Renal pelvis (tissue), 4 donors: ENCODE measurements around the gene FKBP15. TPM values are rescaled to one million over a fixed set of nuclear protein-coding genes. Genes with fewer than 3 reads are reported as not detected.
"Not testable (repeated sequence)": the region's sequence is repeated elsewhere in the genome, so short reads cannot be mapped to it uniquely, and the experiment has no call there.

Experiments
- DNase-seq: peaks from one replicate; pipeline ENCODE4 v3.0.0-alpha.2; 2013
- polyA plus RNA-seq, 3 donors: library from polyadenylated mRNA; unstranded; fragments of 120-200 nt; gene quantifications; one replicate each; pipeline ENCODE4 v1.2.1, GENCODE V29; 2013; ENCODE audit not compliant: insufficient read length in 3 of 3

The FKBP15 gene
- polyA plus RNA-seq, 3 donors = 31.4 to 33.1 (median 32.8) TPM

DNA sequence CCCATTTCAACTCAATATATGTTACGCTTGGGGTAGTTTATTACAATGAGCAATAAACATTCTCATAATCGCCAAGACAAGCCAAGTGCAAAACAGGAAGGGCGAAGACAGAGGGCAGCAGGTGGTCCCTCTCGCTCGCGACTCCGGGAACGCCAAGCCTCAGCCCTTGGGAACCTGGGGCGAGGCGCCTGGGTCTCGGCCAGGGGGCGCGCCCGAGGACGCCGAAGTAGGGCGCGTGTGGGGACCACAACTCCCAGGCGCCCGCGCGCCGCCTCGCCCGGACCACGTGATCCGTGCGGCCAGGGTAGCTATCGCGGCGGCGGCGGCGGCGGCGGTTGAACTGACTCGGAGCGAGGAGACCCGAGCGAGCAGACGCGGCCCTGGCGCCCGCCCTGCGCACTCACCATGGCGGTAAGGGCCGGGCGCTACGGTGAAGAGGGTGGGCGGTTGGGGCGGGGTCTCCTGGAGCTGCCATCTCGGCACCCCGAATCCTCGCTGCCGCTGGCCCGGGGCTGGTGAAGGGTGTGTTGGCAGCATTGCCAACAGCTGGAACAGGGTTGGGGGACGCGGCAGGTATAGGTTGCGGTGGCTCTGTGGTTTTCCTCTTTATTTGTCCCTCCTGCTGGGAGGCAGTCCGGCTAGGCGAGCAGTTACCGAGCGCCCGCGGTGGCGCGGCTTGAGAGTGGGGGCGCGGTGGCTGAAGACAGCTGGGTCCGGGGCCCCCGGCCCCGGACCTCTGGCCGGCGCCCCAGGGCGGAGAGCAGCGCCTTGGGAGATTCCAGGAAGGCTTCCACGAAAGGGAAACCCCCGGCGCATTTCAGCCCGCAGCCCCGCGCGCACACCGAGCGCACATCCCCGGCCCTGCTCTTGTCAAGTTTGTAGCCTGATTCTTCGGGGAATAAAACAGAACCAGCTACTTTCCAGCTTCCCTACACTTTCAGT, 70.1 kb downstream of the FKBP15 start, which contains the start of gene SLC31A2:
Gene SLC31A2 (plus strand): TSS at position 338 of the 942 bp plus-strand sequence. CDS start 68 bp downstream, at position 406.
- DNase-seq = peak; percentile 84

GRCh38 chr9:113149561-113149960, 71.5 kb downstream of the FKBP15 start:
- not testable (repeated sequence) for DNase-seq

GRCh38 chr9:113148781-113149510, 72.1 kb downstream of the FKBP15 start:
- no peak for DNase-seq

GRCh38 chr9:113148372-113148705, 72.7 kb downstream of the FKBP15 start:
- DNase-seq = no peak

DNA sequence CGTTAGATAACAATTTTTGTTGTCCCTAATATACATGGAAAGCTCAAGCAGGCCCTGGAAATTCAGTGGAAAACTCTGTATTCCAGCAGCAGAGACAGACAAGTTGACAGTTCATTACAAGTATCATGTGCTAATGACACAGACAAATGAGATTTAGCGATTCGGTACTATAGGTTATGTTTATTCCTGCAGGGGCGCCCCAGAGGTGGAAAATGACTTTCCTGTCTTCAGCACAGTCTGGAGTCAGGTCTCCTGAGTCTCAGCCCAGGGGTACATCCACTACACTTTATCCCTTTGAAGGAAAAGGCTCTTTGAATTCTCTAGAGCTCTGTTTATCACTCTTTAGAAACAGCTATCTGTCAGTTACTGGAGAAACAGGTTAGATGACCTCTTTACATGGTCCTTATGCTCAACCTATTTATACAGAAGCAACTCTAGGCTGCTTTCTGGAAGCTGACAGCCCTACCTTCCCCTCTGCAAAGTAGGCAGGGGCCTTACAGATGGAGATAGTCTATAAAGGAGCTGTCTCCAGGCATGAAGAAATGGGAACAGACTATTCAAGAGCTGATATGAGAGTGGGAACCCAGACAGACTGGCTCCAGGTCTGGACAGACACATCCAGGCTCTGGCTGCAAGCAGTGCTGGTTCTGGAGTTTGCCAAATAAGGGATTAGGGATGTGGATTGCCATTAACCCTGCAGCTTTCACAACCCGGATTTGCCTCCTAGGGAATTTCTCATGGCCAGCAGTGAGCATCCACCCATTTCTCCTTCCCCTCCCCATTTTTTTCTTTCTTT, 77.4 kb downstream of the FKBP15 start:
- no peak for DNase-seq

GRCh38 chr9:113140896-113141295, 80.2 kb downstream of the FKBP15 start:
- DNase-seq = not testable (repeated sequence)

- no peak for DNase-seq
Measured at GRCh38 chr9:113139953-113140352, 81.1 kb downstream of the FKBP15 start.

DNA sequence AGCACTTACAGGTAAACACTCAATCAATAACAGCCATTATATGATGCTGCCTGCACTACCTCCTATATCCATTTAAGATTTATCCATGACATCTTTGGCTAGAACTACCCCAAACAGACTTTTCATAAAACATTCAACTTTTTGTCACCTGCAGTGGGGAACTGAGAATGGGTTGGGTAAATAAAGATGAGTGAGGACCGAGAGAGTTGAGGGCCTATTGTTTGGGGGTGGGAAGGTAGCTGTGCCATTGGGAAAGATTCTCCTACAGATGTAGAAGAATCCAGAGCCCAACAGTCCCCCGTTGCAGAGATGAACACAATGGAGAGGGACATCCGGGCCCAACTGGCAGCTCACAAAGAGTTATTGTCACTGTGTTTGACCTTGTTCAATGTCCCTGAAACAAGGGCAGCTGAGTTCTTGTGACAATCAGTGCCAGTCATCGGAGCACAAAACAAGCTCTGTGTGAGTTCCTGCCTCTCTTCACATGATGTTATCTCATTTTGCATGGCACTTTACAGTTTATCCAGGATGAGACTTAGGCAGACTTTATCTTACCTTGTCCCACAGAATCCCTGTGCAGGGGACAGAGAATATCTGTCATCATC, 81.8 kb downstream of the FKBP15 start:
- DNase-seq = no peak

DNA sequence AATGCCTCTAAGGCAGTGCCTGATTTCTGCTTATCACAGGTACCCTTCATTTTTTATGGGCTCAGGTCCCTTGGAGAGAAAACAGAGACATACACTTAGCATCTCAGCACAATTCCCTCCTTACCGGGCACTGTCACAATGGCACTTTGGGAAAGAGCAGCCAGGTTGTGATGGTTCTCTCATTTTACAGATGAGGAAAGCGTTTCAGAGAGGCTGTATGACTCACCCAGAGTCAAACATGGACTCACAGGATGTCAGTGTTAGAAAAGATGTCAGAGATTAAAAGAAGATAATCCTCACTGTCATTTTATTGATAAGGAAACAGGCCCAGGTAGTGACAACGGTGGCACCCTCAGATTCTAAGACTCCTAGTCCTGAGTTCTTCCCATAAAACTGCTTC, 82.3 kb downstream of the FKBP15 start:
- DNase-seq = no peak

DNA sequence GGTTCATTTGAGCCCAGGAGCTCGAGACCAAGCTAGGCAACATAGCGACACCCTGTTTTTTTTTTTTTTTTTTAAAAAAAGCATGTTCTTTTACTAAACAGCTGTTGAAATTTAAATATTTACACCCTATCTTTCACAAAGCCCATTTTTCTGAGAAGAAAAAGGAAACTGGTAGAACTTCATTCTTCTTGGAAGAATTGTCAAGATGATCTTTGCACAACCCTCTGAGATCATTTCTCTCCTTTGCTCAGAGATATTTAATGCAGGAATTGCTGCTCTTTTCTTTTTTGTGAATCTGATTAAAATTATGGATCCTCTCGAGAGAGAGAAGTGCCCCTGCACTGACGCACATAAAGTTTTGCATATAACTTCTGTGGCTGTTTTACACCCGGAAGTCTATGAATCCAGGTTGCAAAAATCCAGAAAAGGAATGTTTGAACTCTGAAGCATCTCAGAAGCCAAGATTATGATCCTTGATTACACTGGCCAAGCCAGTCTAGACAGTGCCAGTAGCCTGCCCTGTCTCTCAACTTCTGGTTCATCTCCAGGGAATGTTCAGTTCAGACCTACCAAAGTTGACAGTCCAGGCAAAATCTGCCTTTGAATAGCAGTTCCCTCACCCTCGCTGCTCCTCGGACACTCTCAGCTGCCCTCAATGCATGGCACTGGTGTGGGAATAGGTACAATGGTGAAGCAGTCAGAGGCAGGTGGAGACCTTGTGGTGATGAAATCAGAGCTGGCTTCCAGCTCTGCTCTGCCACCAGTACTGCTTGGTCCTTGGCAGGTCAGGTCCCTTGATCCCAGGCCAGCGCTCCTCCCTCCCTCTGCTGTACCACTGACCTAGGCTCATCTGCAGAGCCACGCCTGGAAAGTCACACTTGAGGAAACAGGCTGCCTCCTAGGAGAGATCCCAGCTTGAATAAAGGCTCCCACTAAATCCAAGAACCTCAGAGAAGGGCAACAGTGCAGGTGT, 83.6 kb downstream of the FKBP15 start:
- DNase-seq = no peak

- peak; percentile 65 for DNase-seq
Measured at GRCh38 chr9:113131689-113132151, 89.4 kb downstream of the FKBP15 start.

- DNase-seq = no peak
Measured at GRCh38 chr9:113129884-113130283, 91.2 kb downstream of the FKBP15 start.

GRCh38 chr9:113129466-113129865, 91.6 kb downstream of the FKBP15 start:
- DNase-seq = no peak

DNA sequence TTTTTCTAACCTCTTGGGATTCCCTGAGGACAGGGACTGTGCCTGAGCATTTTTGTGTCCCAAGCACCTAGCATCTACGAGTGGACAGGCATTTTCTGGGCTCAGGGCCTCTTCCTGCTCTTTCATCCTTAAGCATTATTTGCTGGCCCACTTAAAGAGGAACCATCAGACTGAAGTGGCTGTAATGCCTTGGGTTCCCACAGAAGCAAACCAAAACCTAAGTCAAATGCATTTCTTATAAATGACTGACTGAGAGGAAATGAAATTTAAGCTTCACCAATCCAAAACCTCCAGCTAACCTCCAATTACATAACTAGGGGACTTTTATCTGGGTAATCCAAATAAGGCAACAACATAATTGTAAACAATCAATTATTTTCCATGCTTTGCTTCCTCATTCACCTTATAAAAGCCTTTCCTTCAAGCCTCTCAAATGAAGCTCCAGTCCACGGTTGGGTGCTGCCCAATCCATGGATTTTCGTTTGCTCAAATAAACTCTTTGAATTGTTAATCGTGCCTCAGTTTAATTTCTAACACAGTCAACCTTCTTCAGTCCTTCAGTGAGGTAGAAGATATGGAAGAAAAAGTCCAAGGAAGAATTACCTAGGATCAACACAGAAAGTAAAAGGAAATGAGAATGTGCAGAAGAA, 95.6 kb downstream of the FKBP15 start:
- no peak for DNase-seq

- DNase-seq = not testable (repeated sequence)
Measured at GRCh38 chr9:113118829-113119228, 102.2 kb downstream of the FKBP15 start.
